ENCODE measurements around the gene MNT.

The MNT gene

DNA sequence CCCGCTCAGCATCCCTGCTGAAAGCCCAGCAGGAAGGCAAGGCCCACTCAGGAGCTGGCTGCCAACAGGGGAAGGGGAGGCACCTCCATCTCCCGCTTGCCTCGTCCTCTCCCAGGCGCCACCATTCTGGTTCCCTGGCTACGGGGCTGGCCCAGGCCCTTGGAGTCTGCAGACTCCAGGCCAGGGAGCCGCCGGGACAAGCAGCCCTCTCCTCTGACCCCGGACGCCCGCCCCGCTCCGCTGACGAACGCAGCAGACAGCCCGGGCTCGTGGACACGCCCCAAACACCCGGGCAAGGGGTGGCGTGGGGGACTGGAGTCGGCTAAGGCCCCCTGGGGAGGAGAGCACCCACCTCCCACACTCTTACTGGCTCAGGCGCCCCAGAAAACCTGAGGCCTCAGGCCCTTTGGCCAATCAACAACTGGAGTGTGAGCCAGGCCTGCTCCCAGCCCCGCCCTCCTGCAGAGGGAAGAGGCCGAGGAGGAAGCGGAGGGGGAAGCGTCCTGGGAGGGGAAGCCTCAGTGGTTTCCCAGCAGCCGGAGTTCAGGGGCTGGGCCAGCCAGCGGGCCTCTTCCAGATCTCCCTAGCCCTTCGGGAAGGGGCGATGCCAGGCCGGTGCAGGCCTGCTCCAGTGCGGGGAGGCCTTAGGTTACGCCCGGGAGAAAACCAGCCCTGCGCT lies 4.2 kb downstream of the MNT start:
- peak; percentile 96 for DNase-seq (ENCODE audit: low read depth)
- peak overlapping the region; percentile 36 for H3K4me3 ChIP-seq (ENCODE audit: control insufficient read depth, low read depth, low read length)
- TF ChIP-seq, protein P1, sequence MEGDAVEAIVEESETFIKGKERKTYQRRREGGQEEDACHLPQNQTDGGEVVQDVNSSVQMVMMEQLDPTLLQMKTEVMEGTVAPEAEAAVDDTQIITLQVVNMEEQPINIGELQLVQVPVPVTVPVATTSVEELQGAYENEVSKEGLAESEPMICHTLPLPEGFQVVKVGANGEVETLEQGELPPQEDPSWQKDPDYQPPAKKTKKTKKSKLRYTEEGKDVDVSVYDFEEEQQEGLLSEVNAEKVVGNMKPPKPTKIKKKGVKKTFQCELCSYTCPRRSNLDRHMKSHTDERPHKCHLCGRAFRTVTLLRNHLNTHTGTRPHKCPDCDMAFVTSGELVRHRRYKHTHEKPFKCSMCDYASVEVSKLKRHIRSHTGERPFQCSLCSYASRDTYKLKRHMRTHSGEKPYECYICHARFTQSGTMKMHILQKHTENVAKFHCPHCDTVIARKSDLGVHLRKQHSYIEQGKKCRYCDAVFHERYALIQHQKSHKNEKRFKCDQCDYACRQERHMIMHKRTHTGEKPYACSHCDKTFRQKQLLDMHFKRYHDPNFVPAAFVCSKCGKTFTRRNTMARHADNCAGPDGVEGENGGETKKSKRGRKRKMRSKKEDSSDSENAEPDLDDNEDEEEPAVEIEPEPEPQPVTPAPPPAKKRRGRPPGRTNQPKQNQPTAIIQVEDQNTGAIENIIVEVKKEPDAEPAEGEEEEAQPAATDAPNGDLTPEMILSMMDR (IDR thresholded peaks at IDR 0.05; ENCODE audit: control insufficient read depth, insufficient read depth, low read depth, low read length, missing control alignments) = no peak

DNA sequence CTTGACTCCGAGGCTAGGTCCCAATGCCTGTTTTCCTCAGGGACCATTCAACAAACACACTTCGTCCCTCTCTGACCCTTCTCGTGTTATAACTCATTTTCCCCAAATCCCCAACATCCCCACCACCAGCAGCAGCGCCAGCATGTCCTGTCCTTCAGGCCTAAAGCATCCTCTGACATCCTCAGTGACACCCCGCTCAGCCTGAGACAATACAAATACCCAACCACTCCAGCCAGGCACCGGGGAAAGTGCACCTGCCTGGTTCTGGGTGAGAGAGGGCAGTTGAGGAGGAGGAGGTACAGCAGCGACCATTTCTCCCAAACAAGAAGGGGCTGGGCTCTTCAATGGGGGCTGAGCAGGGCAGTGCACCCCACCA lies 4.7 kb downstream of the MNT start:
- H3K4me3 ChIP-seq (ENCODE audit: control insufficient read depth, low read depth, low read length) = peak overlapping the region; percentile 32
- TF ChIP-seq, protein P1 (IDR thresholded peaks at IDR 0.05; ENCODE audit: control insufficient read depth, insufficient read depth, low read depth, low read length, missing control alignments) = no peak
- DNase-seq (ENCODE audit: low read depth) = no peak

DNA sequence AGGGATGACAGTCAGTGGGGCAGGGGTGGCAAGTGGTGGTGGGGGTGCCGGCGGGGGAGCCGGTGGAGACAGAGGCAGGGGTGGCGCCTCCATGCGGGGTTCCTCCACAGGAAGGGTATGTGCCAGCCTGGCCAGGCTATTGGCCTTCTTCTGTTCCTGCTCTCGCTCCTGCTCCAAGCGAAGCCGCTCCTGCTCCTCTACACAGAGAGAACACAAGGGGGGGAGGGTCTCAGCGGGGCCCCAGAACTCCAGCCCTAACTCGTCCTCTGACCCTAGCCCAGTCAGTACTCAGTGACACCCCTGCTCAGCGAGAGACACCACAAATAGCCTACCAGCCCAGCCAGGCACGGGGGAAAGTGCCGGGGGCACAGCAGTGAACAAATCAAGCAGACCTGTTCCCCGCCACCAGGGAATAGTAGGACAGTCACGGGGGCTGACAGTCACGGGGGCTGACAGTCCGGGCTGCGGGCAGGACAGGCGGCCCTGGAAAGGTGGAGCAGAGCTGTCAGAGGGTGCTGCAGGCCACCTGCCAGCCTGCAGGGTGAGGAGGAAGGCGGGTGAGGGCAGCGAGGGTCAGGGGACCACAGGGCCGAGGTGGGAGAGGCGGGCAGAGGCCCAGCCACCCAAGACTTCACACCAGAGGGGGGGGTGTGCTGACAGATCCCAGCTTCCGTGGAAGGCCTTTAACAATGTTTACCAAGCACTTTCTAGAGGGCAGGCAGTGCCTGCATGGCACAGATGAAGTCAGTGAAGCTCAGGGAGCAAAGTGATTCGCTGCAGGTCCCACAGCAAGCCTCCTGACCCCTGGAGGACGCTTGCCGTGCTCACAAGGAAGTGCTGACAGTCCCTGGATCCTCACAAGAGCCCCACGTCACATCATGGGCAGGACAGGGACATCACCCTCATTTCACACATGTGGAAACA lies 5.3 kb downstream of the MNT start:
- TF ChIP-seq, protein P1 (IDR thresholded peaks at IDR 0.05; ENCODE audit: control insufficient read depth, insufficient read depth, low read depth, low read length, missing control alignments) = no peak
- DNase-seq (ENCODE audit: low read depth) = no peak
- no peak overlapping the region for H3K4me3 ChIP-seq (ENCODE audit: control insufficient read depth, low read depth, low read length)

DNA sequence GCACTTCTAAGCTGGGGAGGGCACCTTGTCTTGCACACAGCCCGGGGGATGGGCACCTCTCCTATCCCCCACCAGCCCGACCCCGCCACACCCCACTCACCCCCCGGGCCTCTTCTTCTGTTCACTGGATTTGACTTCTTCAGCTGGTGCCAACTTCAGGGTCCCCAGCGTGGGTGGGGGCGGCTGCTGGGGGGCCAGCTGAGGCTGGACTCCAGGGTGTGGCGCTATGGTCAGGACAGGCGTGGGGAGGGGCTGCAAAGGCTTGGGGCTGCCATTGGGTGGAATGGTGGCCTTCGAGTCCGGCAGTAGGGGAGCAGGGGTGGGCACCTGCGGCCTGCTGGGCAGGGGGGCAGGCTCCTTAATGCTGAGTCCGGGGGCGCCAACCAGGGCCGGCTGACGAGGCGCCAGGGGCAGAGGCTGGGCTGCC lies 6.1 kb downstream of the MNT start:
- TF ChIP-seq, protein P1 (IDR thresholded peaks at IDR 0.05; ENCODE audit: control insufficient read depth, insufficient read depth, low read depth, low read length, missing control alignments) = no peak
- H3K4me3 ChIP-seq (ENCODE audit: control insufficient read depth, low read depth, low read length) = no peak overlapping the region
- DNase-seq (ENCODE audit: low read depth) = no peak

DNA sequence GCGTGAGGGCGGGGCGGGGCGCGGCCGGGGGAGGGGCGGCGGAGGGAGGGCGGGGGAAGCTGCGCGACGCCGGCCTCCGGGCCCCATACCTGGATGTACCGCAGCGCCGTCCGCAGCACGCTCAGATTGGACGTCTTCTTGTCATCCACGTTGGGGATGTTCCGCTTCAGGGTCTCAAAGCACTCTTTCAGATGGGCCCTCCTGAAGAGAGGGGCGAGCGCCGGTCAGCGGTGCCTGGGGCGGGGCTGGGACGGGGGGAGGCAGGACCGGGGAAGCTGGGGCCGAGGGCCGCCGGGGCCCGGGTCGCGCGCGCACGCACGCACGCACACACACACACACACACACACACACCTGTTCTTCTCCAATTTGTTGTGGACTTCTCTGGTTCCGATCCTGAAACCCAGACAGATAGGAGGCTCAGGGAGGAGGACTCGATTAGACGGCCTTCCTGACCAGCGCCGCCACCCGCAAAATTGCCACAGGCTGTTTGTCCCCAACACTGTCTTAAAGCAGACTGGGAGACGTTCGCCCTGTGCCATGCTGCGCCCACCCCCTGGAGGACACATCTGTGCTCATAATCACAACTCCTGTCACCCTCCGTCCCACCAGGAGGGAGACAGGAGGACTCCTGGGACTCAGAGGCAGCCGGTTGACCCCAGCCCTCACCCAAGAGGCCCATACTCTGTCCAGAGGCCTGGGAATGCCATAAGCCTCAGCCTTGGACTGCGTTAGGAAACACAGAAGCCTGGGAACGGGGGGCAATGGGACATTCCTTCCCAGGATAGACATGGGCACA lies 6.7 kb downstream of the MNT start:
- H3K4me3 ChIP-seq (ENCODE audit: control insufficient read depth, low read depth, low read length) = no peak overlapping the region; the same call in 1 of the 2 replicates
- no peak for DNase-seq (ENCODE audit: low read depth)
- TF ChIP-seq, protein P1 (IDR thresholded peaks at IDR 0.05; ENCODE audit: control insufficient read depth, insufficient read depth, low read depth, low read length, missing control alignments) = no peak
